GM21723 (cell line): ENCODE data around the gene EHMT1.
"Not testable (repeated sequence)": the region's sequence is repeated elsewhere in the genome, so short reads cannot be mapped to it uniquely, and the experiment has no call there.

ENCODE experiments used
- ATAC-seq: cut with Tn5 transposase; IDR thresholded peaks from one replicate; pipeline ENCODE4 v1.9.1; 2021; ENCODE audit warnings: mild to moderate bottlenecking, moderate library complexity; ENCODE audit not compliant: unreplicated experiment

EHMT1 gene

GRCh38 chr9:137590469-137591383, 28.1 kb upstream of the EHMT1 start, which contains the start of gene ZMYND19:
ZMYND19 (minus strand) TSS chr9:137590512; CDS start chr9:137590263, 249 bp downstream.
- ATAC-seq: peak; percentile 76

- ATAC-seq: no peak
Observed at GRCh38 chr9:137592767-137593166, 26.0 kb upstream of the EHMT1 start.

GRCh38 chr9:137593176-137593575, 25.6 kb upstream of the EHMT1 start:
- ATAC-seq: no peak

- not testable (repeated sequence) for ATAC-seq
Observed at GRCh38 chr9:137596577-137596976, 22.2 kb upstream of the EHMT1 start.

GRCh38 chr9:137598943-137599342, 19.9 kb upstream of the EHMT1 start:
- ATAC-seq: no peak

- ATAC-seq: no peak
Observed at GRCh38 chr9:137602661-137603060, 16.1 kb upstream of the EHMT1 start.

GRCh38 chr9:137603879-137604278, 14.9 kb upstream of the EHMT1 start:
- ATAC-seq: no peak

GRCh38 chr9:137604345-137605086, 14.3 kb upstream of the EHMT1 start:
- ATAC-seq: no peak

GRCh38 chr9:137605121-137606004, 13.4 kb upstream of the EHMT1 start, which contains the start of gene ARRDC1:
ARRDC1 (plus strand) TSS chr9:137605686; CDS start chr9:137605718, 32 bp downstream.
- ATAC-seq: peak; percentile 76

GRCh38 chr9:137606005-137606621, 12.7 kb upstream of the EHMT1 start:
- peak; percentile 22 for ATAC-seq

- no peak for ATAC-seq
Observed at GRCh38 chr9:137606734-137607138, 12.1 kb upstream of the EHMT1 start.

- no peak for ATAC-seq
Observed at GRCh38 chr9:137607141-137607857, 11.5 kb upstream of the EHMT1 start.

GRCh38 chr9:137610944-137611343, 7.9 kb upstream of the EHMT1 start:
- no peak for ATAC-seq

GRCh38 chr9:137611623-137612609, 6.9 kb upstream of the EHMT1 start:
- no peak for ATAC-seq

GRCh38 chr9:137612741-137613142, 6.1 kb upstream of the EHMT1 start:
- ATAC-seq: no peak

GRCh38 chr9:137613259-137613658, 5.5 kb upstream of the EHMT1 start:
- no peak for ATAC-seq

- ATAC-seq: no peak
Observed at GRCh38 chr9:137613738-137614523, 4.9 kb upstream of the EHMT1 start.
